HG02885 (cell line): ENCODE measurements around the gene CDC73.
"Not testable (repeated sequence)": the region's sequence is repeated elsewhere in the genome, so short reads cannot be mapped to it uniquely, and the experiment has no call there.

Source experiments
- ATAC-seq: cut with Tn5 transposase; IDR thresholded peaks from one replicate; pipeline ENCODE4 v1.9.1; 2021; ENCODE audit warnings: mild to moderate bottlenecking; ENCODE audit not compliant: unreplicated experiment, poor library complexity

The CDC73 gene

DNA sequence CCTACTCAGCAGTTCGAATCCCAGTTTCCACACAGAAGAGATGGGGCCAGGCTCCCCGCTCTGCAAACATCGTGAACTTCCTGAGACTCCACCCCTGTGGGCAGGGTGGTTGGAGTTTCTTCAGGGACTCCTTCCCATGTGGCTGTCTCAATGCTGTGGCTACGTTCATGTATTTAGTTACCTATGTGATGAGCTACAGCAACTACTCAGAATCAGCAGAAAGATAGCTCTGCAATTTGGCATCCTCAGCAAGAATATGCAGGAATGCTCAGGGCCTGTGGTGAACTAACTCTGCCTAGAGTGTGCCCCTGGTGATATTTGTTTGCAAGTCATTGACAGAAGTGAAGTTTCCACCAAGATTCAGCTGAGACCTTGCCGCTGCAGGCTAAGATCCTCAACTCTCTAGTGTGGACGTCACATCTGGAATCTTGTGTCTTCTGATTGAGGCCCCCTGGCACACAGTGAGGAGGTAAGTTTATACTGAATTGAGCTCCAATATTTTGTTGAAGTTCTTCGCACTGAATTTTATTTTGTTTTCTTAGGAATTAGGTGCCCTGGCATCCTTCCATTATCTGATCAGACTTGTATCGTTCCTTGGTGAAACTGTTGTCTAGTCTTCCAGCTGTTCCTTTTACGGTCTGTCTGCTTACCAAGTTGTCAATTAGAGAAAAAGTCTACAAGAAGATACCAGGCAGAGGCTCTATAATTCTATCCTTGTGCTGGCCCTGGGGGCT, 8.4 kb upstream of the CDC73 start:
- ATAC-seq: no peak

GRCh38 chr1:193113992-193114332, 7.9 kb upstream of the CDC73 start:
- ATAC-seq: no peak

- ATAC-seq: no peak
These were observed 7.2 kb upstream of the CDC73 start for GRCh38 chr1:193114485-193115095.

- ATAC-seq: no peak
These were observed 6.1 kb upstream of the CDC73 start for GRCh38 chr1:193115629-193116227.

DNA sequence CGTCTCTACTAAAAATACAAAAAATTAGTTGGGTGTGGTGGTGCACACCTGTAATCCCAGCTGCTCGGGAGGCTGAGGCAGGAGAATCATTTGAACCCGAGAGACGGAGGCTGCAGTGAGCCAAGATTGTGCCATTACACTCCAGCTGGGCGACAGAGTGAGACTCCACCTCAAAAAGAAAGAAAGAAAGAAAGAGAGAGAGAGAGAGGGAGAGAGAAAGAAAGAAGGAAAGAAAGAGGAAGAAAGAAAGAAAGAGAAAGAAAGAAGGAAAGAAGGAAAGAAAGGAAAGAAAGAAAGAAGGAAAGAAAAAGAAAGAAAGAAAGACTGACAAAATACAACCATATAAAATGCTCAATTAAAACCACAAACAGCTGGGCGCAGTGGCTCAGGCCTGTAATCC, 4.7 kb upstream of the CDC73 start:
- not testable (repeated sequence) for ATAC-seq

DNA sequence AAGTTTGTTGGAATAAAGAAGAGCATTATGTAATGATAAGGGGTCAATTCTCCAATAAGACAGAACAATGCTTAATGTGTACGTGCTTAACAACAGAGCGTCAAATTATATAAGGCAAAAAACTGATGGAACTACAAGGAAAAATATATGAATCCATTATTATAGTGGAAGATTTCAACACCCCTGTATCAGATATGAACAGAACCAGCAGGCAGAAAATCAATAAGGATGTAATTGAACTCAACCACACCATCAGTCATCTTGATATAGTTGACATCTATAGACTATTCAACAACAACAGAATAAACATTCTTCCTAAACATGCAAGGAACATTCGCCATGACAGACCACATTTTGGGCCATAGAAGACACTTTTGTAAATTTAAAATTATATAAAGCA, 3.6 kb upstream of the CDC73 start:
- no peak for ATAC-seq

DNA sequence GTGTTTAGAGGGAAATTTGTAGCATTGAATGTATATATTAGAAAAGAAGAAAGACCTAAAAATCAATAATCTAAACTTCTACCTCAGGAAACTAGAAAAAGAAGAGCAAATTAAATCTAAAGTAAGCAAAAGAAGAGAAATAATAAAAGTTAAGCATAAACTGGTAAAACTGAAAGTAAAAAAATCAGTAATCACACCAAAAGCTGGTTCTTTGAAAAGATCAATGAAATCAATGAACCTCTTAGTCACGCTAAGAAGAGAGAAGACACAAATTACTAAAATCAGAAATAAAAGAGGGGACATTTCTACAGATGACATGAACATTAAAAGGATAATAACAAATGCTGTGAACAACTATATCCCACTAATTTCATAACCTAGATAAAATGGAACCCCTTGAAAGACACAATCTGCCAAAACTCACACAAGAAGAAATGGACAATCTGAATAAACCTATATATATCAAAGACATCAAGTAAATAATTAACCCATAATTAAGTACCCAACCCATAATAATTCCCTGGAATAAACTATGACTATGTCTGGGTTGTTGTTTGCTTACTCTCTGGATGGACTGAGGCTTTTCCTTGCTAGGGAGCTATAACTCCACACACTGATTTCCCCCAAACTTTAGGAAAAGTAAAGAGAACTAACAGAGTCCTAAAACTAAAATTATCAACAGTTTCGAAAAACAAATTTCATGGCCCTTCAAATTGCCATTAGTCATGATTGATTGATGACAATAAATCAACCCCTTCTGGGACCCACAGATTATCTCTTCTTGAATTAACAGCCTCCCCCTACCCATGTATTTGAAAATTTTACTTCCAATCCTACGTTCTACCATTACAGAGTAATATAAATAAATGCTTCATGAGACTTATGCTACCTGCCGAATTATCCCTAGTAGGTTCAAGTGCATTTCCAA, 2.8 kb upstream of the CDC73 start:
- ATAC-seq: no peak

- no peak for ATAC-seq
These were observed 1.1 kb upstream of the CDC73 start for GRCh38 chr1:193120604-193121166.

GRCh38 chr1:193123751-193124150, 1.9 kb downstream of the CDC73 start:
- ATAC-seq: no peak

- ATAC-seq: no peak
These were observed 3.5 kb downstream of the CDC73 start for GRCh38 chr1:193125369-193125768.

DNA sequence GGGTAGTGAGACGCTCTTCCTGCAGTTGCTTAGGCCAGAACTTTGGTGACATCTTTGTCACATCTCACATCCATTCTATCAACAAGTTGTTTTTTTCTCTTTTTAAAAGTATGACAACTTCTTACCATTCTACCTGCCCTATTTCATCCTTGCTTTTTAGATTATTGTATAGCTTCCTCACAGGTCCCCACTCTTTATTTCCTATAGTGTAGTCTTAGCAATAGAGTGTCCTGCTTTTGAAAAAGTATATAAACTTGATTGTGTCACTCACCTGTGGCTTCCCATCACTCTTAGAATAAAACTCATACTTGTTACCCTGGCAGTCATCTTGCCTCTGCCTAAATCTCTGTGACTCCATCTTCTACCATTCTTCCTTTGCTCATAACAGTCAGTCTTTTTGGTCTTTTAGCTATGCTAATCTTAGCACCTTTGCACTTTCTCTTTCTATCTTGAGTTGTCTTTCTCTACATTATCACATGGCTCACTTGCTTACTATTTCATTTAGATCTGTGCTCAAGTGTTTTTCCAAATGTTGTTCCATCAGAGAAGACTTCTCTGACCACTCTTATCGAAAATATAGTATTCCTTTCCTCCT, 9.5 kb downstream of the CDC73 start:
- ATAC-seq: peak; percentile 79

- ATAC-seq: no peak
These were observed 18.4 kb downstream of the CDC73 start for GRCh38 chr1:193140254-193140653.

DNA sequence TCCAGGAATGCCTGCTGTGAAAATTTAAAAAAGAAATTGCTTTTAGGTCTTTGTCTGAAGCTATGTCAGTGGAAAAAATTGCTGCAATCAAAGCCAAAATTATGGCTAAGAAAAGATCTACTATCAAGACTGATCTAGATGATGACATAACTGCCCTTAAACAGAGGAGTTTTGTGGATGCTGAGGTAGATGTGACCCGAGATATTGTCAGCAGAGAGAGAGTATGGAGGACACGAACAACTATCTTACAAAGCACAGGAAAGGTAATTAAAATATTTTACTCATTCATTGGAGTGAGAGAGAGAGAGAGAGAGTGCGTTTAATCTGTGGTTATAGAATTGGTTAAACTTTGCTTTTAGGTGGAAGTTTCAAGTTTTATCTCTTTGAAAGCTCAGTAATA, 20.0 kb downstream of the CDC73 start:
- no peak for ATAC-seq

DNA sequence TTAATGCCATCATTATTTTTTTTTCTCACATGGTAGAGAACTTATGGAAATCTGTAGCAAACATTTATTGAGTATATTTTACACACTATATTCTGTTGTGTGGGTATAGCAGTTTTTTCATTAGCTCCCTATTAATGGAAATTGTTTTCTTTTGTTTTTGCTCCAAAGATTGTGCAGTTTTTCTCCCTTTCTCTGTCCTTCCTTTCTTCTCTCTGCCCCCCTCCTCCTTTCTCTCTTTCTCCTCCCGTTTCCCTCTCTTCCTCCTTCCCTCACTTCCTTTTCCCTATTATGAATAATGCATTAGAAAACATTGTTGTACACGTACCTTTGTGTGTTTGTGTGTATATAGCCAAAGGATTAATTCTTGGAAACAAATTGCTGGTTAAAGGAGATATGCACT, 20.6 kb downstream of the CDC73 start:
- ATAC-seq: no peak

- no peak for ATAC-seq
These were observed 21.5 kb downstream of the CDC73 start for GRCh38 chr1:193143285-193143684.

DNA sequence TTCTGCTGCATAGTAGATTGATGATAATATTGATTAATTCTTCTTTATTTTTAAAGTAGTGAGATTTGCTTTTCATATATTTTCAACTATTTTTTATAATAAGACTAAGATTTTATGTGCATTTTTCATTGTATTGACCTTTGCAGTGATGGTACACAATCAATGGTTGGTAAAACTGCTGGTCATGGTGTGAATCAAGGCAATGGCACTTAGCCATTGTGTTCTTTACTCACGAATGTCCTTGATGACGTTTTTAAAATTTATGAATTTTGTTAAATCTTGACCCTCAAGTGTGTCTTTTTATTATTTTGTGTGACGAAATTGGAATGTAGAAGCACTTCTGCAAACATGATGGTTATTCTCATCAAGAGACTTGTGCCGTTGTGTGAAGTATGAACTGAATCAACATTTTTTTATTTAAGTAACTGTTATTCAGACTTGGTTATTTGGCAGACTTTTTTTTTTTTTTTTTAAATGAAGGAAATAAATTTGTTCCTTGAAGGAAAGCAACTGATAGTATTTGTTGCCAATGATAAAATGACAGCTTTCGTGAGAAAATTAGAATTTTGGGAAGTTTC, 22.6 kb downstream of the CDC73 start:
- no peak for ATAC-seq

- no peak for ATAC-seq
These were observed 23.2 kb downstream of the CDC73 start for GRCh38 chr1:193144999-193145398.

- no peak for ATAC-seq
These were observed 34.4 kb downstream of the CDC73 start for GRCh38 chr1:193156117-193156821.

- no peak for ATAC-seq
These were observed 35.0 kb downstream of the CDC73 start for GRCh38 chr1:193156822-193157142.
